ENCODE data around the gene RBBP8. TPM values are rescaled to one million over a fixed set of nuclear protein-coding genes. Genes with fewer than 3 reads are reported as not detected.

Gene RBBP8
- total RNA-seq, 1 experiment from 2014 or later: 62.4 TPM

DNA sequence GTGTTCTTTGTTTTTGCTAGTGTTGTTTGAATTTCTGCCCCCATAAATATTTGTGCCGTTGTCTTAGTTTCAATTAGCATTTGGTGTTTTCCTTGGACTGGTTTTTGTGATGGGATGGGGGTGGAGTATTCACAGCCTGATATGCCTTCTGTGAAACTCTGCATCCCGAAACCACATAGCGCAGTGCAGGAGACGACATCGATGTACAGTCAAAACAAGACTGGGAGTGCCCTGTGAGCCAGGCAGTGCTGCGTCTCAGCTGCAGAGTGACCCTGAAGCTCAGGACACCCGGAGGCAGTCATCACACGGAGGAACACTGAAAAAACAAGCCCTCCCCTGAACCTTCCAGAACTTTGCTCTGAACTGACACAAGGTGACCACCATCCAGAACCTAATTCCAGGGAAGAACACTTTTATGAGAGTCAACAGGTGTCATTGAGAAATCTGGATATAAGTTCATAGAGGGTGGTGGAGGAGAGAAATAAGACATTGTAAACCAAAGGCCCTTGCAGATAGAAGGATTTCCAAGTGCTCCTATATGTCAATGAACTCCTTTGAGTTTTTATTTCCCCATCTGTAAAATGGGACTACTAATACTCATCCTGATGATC, 141.0 kb downstream of the RBBP8 start:
- H3K4me3 Mint-ChIP-seq (ENCODE audit: low read depth, unreplicated experiment): no peak overlapping the region

More for the DNA sequence above, 141.0 kb downstream of the RBBP8 start:
- no peaks in the 10 kb centered on the region for H3K27me3 Mint-ChIP-seq (ENCODE audit: unreplicated experiment)
- intact Hi-C loops (cut with micrococcal nuclease; ENCODE audit: unreplicated experiment): loop anchor here (10.0 kb wide), 1 partner anchor 301 kb away; no protein-coding TSS in a partner anchor
- no peak overlapping the region for H3K27ac Mint-ChIP-seq (ENCODE audit: unreplicated experiment)
- H3K4me1 Mint-ChIP-seq (ENCODE audit: low read depth, unreplicated experiment): peaks cover 16% of the 10 kb centered on the region
- H3K36me3 Mint-ChIP-seq (ENCODE audit: insufficient read depth, unreplicated experiment): no peaks in the 10 kb centered on the region
- CTCF ChIA-PET: interaction anchor here (0.5 kb wide), 1 partner anchor 271 kb away, joined by 3 read pairs; no protein-coding TSS in a partner anchor
- no peak for DNase-seq
- no peaks in the 10 kb centered on the region for H3K9me3 Mint-ChIP-seq (ENCODE audit: low read depth, unreplicated experiment)
- BruUV-seq (replicated peaks): no TSS peak
- no peak for TF ChIP-seq CTCF (IDR thresholded peaks at IDR 0.05; ENCODE audit: unreplicated experiment)

Other genes starting within 250 kb of the RBBP8 start
- gene CABLES1, start 202.2 kb downstream of the RBBP8 start, total RNA-seq (2022): 16.2 and 16.9 TPM in 2 replicates